Posterior cingulate gyrus (tissue), 11 donors: ENCODE data around the gene RHOU.
"Not testable (repeated sequence)": the region's sequence is repeated elsewhere in the genome, so short reads cannot be mapped to it uniquely, and the experiment has no call there.

Source experiments
- DNase-seq, 10 donors: peaks; one replicate each; pipeline versions ENCODE4 v3.0.0 to v3.0.0-alpha.2; 2020 to 2021; ENCODE audit warnings: mixed read lengths in 3 of 10
- intact Hi-C: fragments of 100-400 bp; cut with DNase I; formaldehyde crosslinking; loops from one replicate; pipeline ENCODE4 v1.15.1; 2023

Gene RHOU

DNA sequence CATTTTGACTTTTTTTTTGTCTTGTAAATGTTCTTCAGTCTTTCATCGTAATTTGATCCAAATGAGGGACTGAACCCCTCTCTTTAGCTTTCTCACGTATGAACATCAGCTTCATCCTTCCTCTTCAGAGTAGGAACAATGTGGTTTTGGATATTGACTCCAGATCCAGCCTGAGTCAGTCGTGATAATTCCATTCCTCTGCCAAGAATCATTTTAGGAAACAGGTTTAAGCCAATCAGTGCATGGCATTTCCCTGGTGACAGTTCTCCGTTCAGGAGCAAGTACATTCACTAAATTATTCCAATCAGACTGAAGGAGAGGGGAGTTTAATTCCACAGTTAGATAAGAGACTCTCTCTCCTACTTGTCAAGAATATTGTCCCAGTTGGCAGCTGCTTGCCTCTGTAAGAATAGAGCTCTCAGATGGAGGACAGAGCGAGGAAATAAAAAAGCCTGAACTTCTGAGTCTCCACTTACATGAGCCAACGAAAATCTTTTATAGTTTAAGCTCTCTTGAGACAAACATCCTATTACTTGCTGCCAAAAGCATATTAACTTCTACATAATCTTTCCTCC lies 18.6 kb downstream of the RHOU start:
- DNase-seq, result no peak
- intact Hi-C loops, result no loop called here

DNA sequence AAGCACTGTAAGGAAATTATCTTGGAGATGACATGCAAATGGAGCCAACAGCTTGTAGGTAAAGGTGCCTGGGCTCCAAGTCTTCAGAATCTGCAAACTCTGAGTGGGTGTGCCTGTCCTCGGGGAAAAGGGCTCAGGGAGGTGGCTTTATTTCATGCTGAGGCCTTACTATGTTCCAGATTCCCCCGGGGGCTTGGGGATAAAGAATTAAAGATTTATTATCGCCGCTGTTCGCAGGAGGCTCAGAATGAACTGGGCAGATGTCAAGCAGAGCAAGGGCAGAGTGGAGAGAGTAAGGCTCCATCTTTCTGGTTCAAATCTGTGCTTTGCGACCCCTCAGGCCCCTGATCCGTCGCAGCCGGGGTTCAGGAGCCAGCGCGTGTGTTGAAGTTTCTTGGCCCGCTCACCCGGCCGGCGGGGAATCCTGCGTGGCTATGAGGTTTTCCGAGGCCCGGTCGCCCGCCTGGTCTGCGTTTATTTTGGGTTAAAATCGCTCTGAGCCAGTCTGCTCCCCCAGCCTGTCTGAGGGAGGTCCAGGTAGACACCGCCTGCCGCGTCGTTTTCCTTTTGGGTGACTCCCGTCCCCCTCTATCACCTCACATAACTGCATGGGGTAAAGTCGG lies 19.5 kb downstream of the RHOU start:
- intact Hi-C loops, result no loop called here
- DNase-seq, result peak in 1 of 10 donors; percentile 80

- DNase-seq, result no peak
- intact Hi-C loops, result no loop called here
Measured at GRCh38 chr1:228755800-228756199, 20.5 kb downstream of the RHOU start.

DNA sequence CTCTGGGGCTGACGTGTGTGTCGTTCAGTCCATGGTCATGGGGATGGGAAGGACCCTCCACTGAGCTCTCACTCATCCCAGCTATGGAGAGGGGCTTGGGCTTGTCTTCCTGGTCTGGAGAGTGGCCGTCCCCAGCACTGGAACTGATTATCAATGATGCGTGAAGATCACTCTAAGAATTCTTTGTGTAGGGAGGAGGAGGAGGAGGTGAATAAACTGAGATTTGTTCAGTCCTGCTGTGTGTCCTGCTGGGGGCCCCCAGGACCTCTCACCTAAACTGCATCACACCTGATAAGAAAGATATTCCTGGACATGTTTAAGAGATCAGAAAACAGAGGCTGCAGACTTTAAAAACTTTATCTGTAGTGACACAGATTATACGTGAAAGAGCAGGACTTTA lies 21.2 kb downstream of the RHOU start:
- DNase-seq, result no peak
- intact Hi-C loops, result no loop called here

DNA sequence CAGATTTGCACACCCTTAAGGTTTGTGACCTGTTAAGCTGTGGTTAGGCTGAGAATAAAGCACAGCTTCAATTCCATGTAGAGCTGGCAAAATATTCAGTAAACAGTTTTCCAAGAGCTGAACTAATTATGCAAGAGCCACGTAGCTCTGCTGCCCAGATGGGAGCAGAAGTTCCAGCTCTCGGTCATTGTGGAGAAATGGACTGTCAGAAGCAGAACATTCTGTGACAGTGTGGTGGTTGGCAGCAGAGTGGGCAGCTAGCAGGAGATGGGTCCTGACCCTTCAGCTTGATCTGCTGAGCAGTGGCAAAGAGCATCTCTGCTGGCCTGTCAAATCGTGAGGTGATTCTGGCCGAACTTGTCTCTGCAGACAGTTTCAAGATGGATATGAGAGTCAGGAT lies 23.2 kb downstream of the RHOU start:
- intact Hi-C loops, result no loop called here
- no peak for DNase-seq

DNA sequence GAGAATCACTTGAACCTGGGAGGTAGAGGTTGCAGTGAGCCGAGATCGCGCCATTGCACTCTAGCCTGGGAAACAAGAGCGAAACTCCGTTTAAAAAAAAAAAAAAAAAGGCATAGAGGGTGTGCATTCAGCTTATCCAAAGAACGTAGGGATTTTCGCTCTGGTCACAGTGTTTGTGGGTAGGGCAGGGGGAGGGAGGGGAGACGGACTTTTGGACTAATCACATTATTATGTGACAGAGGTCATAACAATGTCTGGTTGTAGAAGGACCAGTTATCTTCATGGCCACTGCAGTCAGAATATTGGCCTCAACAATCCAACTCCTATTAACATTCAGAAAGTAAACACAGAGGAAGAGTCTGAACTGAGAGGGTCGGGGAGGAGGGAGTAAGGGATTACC lies 25.7 kb downstream of the RHOU start:
- intact Hi-C loops, result no loop called here
- DNase-seq, result no peak

DNA sequence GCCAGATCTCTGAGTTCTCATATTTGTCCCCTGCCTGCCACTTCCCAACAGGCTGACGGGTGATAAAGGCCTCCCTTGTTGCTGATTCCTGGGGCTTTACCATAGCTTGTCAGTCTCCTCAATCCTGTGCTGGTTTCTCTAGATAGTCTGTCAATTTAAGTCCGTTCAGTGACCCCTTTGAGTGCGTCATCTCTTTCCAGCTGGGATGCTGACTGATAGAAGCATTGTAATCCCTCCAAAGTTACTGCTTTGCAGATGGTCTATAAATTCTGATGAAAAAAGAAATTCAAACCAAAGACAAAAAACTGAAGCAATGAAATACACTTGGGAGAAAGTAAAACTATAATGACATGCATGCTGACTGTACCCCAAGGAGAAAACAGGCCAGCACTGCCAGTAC lies 28.3 kb downstream of the RHOU start:
- no peak for DNase-seq
- intact Hi-C loops, result no loop called here

GRCh38 chr1:228765168-228765946 lies 30.1 kb downstream of the RHOU start:
- intact Hi-C loops, result no loop called here

DNA sequence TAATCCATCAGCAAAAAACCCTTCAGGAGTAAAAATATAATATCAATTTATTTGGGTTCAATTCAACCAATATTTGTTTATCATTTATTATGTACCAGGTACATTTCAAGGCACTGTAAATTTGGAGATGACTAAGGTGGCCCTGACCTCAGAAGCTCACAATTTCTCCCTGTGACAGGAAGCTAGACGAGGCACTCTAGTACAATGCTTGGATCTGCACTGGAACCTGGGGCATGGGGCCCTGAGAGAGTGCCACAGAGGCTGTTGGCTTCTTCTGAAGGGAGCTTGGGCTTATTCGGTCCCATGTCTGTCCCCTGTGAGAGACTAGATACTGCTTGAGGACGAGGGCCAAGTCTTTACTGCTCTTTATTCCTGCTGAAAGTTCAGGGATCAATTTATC lies 31.5 kb downstream of the RHOU start:
- DNase-seq, result no peak
- intact Hi-C loops, result no loop called here

More at GRCh38 chr1:228765168-228765946, 30.1 kb downstream of the RHOU start:
- no peak for DNase-seq

- no peak for DNase-seq
- intact Hi-C loops, result no loop called here
Measured at GRCh38 chr1:228767636-228768354, 32.5 kb downstream of the RHOU start.

DNA sequence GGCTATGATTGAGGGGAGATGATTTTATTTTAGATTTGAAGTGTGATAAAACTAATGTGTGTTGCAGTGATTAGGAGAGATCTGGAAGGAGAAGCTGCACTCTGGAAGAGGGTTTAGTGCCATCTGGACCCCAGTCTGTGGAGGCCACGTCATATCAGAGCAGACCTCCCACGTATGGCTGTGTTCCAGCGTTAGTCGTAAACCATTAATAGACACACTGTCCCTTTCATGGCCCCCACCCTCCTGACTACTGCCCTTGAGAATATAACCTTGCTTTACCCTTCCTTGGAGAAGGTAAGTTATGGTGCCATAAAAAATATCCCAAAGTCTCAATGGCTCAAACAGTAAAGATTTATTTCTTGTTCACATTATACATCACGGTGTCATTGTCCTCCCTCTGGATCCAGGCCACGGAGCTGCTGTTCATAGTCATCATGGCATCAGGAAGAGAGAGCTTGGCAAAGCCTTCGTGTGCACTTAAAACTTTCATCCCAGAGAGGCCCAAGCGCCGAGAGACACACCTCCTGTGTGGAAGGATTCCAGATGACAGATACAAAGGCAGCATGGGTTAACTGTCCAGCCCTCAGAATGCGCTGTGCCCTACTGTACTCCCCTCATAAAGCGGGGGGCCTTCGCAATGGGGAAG lies 33.2 kb downstream of the RHOU start:
- DNase-seq, result no peak
- intact Hi-C loops, result no loop called here

- intact Hi-C loops, result no loop called here
- no peak for DNase-seq
Measured at GRCh38 chr1:228770779-228771223, 35.5 kb downstream of the RHOU start.

- intact Hi-C loops, result no loop called here
- DNase-seq, result no peak
Measured at GRCh38 chr1:228772516-228773212, 37.4 kb downstream of the RHOU start.

DNA sequence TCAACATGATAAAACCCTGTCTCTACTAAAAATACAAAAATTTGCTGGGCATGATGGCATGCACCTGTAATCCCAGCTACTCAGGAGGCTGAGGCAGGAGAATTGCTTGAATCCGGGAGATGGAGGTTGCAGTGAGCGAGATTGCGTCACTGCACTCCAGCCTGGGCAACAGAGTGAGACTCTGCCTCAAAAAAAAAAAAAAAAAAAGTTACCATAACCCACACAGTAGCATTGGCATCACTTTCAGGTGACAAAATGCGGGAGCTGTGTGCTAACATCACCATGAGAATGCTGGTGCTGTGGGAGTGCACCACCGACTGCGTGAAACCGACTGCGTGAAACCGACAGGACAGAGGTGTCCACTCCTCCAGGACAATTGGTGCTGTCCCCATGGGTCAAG lies 40.7 kb downstream of the RHOU start:
- intact Hi-C loops, DNase-seq: not testable (repeated sequence)

- DNase-seq, result no peak
- intact Hi-C loops, result no loop called here
Measured at GRCh38 chr1:228776449-228776848, 41.2 kb downstream of the RHOU start.

GRCh38 chr1:228777236-228777635 lies 42.0 kb downstream of the RHOU start:
- intact Hi-C loops, result no loop called here
- no peak for DNase-seq

- intact Hi-C loops, result no loop called here
- no peak for DNase-seq
Measured at GRCh38 chr1:228778026-228778425, 42.7 kb downstream of the RHOU start.

DNA sequence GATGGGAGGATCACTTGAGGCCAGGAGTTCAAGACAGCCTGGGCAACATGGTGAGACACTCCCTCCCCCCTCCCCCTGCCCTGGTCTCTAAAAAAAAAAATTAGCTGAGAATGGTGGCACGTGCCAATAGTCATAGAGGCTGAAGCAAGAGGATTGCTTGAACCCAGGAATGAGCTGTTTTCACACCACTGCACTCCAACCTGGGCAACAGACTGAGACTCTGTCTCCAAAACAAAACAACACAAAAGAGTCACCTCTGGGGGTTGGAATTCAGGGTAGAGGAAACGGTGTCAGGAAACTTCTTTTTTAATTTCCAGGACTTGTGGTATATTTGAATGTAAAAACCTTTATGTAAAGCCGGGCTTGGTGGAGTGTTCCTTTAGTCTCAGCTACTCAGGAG lies 43.2 kb downstream of the RHOU start:
- intact Hi-C loops, result no loop called here
- DNase-seq, result no peak

DNA sequence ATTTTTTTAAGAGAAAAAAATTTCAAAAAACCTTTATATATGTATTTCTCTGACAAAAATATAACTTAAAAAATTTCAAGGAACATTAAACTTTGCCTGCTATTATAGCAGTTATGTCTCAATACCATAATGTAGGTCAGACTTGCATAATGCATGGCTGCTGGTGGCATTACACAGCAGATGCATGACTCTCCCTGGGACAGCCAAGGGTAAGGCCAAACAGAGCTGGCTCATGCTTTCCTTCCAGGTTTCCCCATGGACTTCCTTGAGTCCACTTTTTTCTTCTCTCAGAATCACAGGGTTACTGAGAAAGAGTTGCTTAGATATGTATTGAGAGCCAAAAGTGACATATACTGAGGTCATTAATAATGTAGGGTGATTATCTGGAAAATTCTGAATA lies 43.7 kb downstream of the RHOU start:
- intact Hi-C loops, result no loop called here
- no peak for DNase-seq

DNA sequence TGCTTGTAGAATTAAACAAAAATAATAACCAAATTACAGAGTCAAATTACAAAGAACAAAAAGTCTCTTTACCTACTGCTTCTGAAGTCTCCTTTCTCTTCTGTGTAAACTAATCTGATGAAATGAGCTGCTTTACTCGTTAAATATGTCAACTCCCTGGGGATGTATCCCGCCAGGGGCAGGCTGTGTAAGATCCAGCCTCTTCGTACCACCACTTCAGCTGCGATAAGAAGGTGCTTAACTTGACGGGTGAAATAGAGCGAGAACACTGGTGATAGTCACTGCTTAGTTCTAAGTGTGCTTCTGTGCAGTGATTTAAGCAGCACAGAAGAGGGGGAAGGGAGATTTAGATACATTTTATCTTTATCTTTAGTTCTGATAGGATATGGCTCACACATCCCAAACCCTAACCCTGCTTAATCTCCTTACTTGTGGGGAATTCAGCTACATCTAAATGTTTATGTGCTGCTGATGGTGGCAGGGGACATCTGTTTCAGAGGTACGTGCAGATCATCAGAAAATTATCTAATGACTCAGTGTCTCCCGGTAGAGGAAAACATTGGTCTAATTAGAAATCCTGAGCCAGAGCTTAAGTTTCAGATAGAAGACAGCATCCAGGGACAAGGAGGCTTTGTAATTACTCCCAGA lies 46.0 kb downstream of the RHOU start:
- no peak for DNase-seq
- intact Hi-C loops, result no loop called here
